OCI-LY7 (cell line): Measurements from ENCODE around the gene NHLRC4. TPM values are rescaled to one million over a fixed set of nuclear protein-coding genes. Genes with fewer than 3 reads are reported as not detected.

Source experiments
- BruUV-seq: library from RNA; stranded (reverse); fragments of 400-500 nt; replicated peaks from 2 replicates; lab custom pipeline; 2021; lab: Mats Ljungman, UMichigan
- CTCF ChIA-PET: fragments of 300-600 bp; sonication (Branson Sonifier 250); formaldehyde crosslinking; loops from one replicate; lab custom pipeline; 2022; ENCODE audit warnings: antibody characterized with exemption; ENCODE audit not compliant: unreplicated experiment; lab: Charles Lee
- POLR2A ChIA-PET: fragments of 300-600 bp; sonication (Branson Sonifier 250); formaldehyde crosslinking; loops from one replicate; lab custom pipeline; 2022; ENCODE audit warnings: antibody characterized with exemption; lab: Charles Lee
- DNase-seq: peaks from one replicate; pipeline ENCODE4 v3.0.0-alpha.2; 2015; ENCODE audit warnings: low spot score
- H2AFZ ChIP-seq: fragments of 200-600 bp; sonication (generic), shearing (Covaris generic); 2 replicates; pipeline ENCODE4 v1.6.1; 2014; ENCODE audit warnings: mild to moderate bottlenecking, antibody characterized with exemption, low read length, moderate library complexity
- H3K27ac ChIP-seq: fragments of 200-600 bp; sonication (generic); 2 replicates; pipeline ENCODE4 v1.5.1; 2014; ENCODE audit warnings: mixed run types, low read depth, mild to moderate bottlenecking, moderate library complexity, low read length, inconsistent platforms; ENCODE audit not compliant: poor library complexity, severe bottlenecking
- H3K36me3 ChIP-seq: fragments of 200-600 bp; sonication (generic); 2 replicates; pipeline ENCODE4 v1.6.1; 2014; ENCODE audit warnings: mild to moderate bottlenecking, antibody characterized with exemption, low read length, moderate library complexity, mixed read lengths; ENCODE audit not compliant: insufficient read depth
- H3K4me1 ChIP-seq: fragments of 200-600 bp; sonication (generic); 2 replicates; pipeline ENCODE4 v1.5.1; 2014; ENCODE audit warnings: mild to moderate bottlenecking, low read length; ENCODE audit not compliant: insufficient read depth, poor library complexity, severe bottlenecking
- H3K4me2 ChIP-seq: fragments of 200-600 bp; sonication (generic); 2 replicates; pipeline ENCODE4 v1.6.1; 2014; ENCODE audit warnings: mild to moderate bottlenecking, low read length
- H3K4me3 ChIP-seq: fragments of 200-600 bp; sonication (generic); 2 replicates; pipeline ENCODE4 v1.5.1; 2014; ENCODE audit warnings: mild to moderate bottlenecking, low read depth, low read length; ENCODE audit not compliant: poor library complexity, severe bottlenecking
- H3K79me2 ChIP-seq: fragments of 200-600 bp; sonication (generic); 2 replicates; pipeline ENCODE4 v1.6.1; 2016; ENCODE audit warnings: low read depth, mild to moderate bottlenecking, low read length, moderate library complexity, mixed read lengths; ENCODE audit not compliant: insufficient read depth
- H3K9me2 ChIP-seq: fragments of 200-600 bp; sonication (generic); 2 replicates; pipeline ENCODE4 v1.6.1; 2016; ENCODE audit warnings: mild to moderate bottlenecking, low read length, mixed read lengths; ENCODE audit not compliant: insufficient read depth
- H3K9me3 ChIP-seq: fragments of 200-600 bp; sonication (generic); 2 replicates; pipeline ENCODE4 v1.6.1; 2014; ENCODE audit warnings: mild to moderate bottlenecking, mixed run types, low read length, mixed read lengths
- H4K20me1 ChIP-seq: fragments of 200-600 bp; sonication (generic); 2 replicates; pipeline ENCODE4 v1.6.1; 2014; ENCODE audit warnings: mild to moderate bottlenecking, antibody characterized with exemption, low read length, moderate library complexity, mixed read lengths; ENCODE audit not compliant: insufficient read depth
- CTCF ChIP-seq: fragments of 200-600 bp; sonication (generic); conservative IDR thresholded peaks from 2 replicates; pipeline ENCODE4 v1.5.1; 2014; ENCODE audit warnings: mild to moderate bottlenecking, antibody characterized with exemption, low read length, moderate library complexity, mixed read lengths
- EZH2phosphoT487 ChIP-seq: fragments of 200-600 bp; sonication (generic); IDR thresholded peaks from 2 replicates; pipeline ENCODE4 v1.6.1; 2018; ENCODE audit warnings: low read depth, borderline replicate concordance, mild to moderate bottlenecking, mixed run types, antibody characterized with exemption, low read length, moderate library complexity, mixed read lengths
- intact Hi-C: fragments of 100-400 bp; cut with micrococcal nuclease; formaldehyde crosslinking; loops from one replicate; pipeline ENCODE4 v1.10.0; 2022; ENCODE audit not compliant: unreplicated experiment
- total RNA-seq, 2 experiments: library from RNA; depleted of rRNA in 1 of 2; stranded (reverse); fragments of >200 nt in 1 of 2; shearing (Covaris generic) in 1 of 2; gene quantifications; 2 replicates each; pipeline ENCODE4 v1.2.3, GENCODE V29; 2014 to 2022

NHLRC4 gene
- total RNA-seq, 2 experiments from 2014 or later: 2.5 to 3.7 TPM

GRCh38 chr16:555528-556473, 11.0 kb upstream of the NHLRC4 start:
- CTCF ChIA-PET: no interaction called here
- Histone ChIP-seq H2AFZ (no peak overlapping the region), H4K20me1 (no peaks in the 10 kb centered on the region), H3K79me2 (no peaks in the 10 kb centered on the region), H3K36me3 (peaks cover 3% of the 10 kb centered on the region), H3K4me3 (no peak overlapping the region), H3K9me3 (no peaks in the 10 kb centered on the region), H3K4me1 (no peaks in the 10 kb centered on the region), H3K27ac (no peak overlapping the region), H3K9me2 (no peaks in the 10 kb centered on the region), H3K4me2 (no peak overlapping the region)
- TF ChIP-seq EZH2phosphoT487: no peak
- POLR2A ChIA-PET: no interaction called here
- intact Hi-C loops: no loop called here
- BruUV-seq: no TSS peak
- DNase-seq: no peak

- no peak for DNase-seq
- H3K36me3 ChIP-seq: peaks cover 3% of the 10 kb centered on the region; the same call in 1 of the 2 replicates
- no peak overlapping the region for H3K4me3 ChIP-seq
- no peak overlapping the region for H3K27ac ChIP-seq
- no peaks in the 10 kb centered on the region for H3K9me2 ChIP-seq
- intact Hi-C loops: no loop called here
- BruUV-seq: no TSS peak
- ChIA-PET CTCF (no interaction called here), POLR2A (no interaction called here)
- no peaks in the 10 kb centered on the region for H3K79me2 ChIP-seq
- no peaks in the 10 kb centered on the region for H4K20me1 ChIP-seq
- no peaks in the 10 kb centered on the region for H3K4me1 ChIP-seq
- no peak overlapping the region for H3K4me2 ChIP-seq
- no peak for TF ChIP-seq EZH2phosphoT487
- TF ChIP-seq CTCF: no peak
- no peak overlapping the region for H2AFZ ChIP-seq
- no peaks in the 10 kb centered on the region for H3K9me3 ChIP-seq
Observed at GRCh38 chr16:556474-557173, 10.2 kb upstream of the NHLRC4 start.

- H3K9me2 ChIP-seq: no peaks in the 10 kb centered on the region
- intact Hi-C loops: no loop called here
- H3K4me3 ChIP-seq: no peak overlapping the region
- ChIA-PET CTCF (no interaction called here), POLR2A (no interaction called here)
- no peak overlapping the region for H3K4me2 ChIP-seq
- no peaks in the 10 kb centered on the region for H4K20me1 ChIP-seq
- H3K27ac ChIP-seq: no peak overlapping the region
- BruUV-seq: no TSS peak
- no peaks in the 10 kb centered on the region for H3K79me2 ChIP-seq
- no peak overlapping the region for H2AFZ ChIP-seq
- no peaks in the 10 kb centered on the region for H3K36me3 ChIP-seq
- H3K9me3 ChIP-seq: no peaks in the 10 kb centered on the region
- no peak for TF ChIP-seq CTCF
- no peak for TF ChIP-seq EZH2phosphoT487
- DNase-seq: no peak
- no peaks in the 10 kb centered on the region for H3K4me1 ChIP-seq
Observed at GRCh38 chr16:557463-558297, 9.1 kb upstream of the NHLRC4 start.
